Endothelial cell of umbilical vein (primary cell): ENCODE data around the gene DUSP10. TPM values are rescaled to one million over a fixed set of nuclear protein-coding genes. Genes with fewer than 3 reads are reported as not detected.

Experiments used
- BruUV-seq: library from RNA; stranded (reverse); fragments of 400-500 nt; replicated peaks from 2 replicates; lab custom pipeline; 2021; lab: Mats Ljungman, UMichigan
- CTCF ChIA-PET: fragments of 300-600, 350-600 bp; sonication (Branson Sonifier 250); formaldehyde crosslinking; loops from one replicate; lab custom pipeline; 2021; ENCODE audit warnings: antibody characterized with exemption, inconsistent platforms; lab: Charles Lee
- POLR2A ChIA-PET: fragments of 300-600, 350-600 bp; sonication (Branson Sonifier 250); formaldehyde crosslinking; loops from one replicate; lab custom pipeline; 2021; ENCODE audit warnings: antibody characterized with exemption, inconsistent platforms; lab: Charles Lee
- DNase-seq: peaks from one replicate; pipeline ENCODE4 v3.0.0-alpha.2; 2011; ENCODE audit warnings: low read depth, low spot score
- FAIRE-seq: peaks from 2 replicates; lab custom pipeline; 2011; peaks lifted over from hg19 to GRCh38; lab: Jason Lieb, UNC
- H2AFZ ChIP-seq: 2 replicates; pipeline ENCODE4 v1.6.0; 2012; ENCODE audit warnings: low read depth, low read length, control low read depth, inconsistent platforms
- H3K27ac ChIP-seq: 2 replicates; pipeline ENCODE4 v1.5.1; 2011; ENCODE audit warnings: low read depth, mild to moderate bottlenecking, control low read depth, low read length, moderate library complexity; ENCODE audit not compliant: insufficient read depth
- H3K27me3 ChIP-seq, 2 experiments: 2 replicates each; pipeline versions ENCODE4 v1.6.0 to v1.6.1; 2011; ENCODE audit warnings: low read length in 2 of 2, mixed read lengths in 1 of 2; ENCODE audit not compliant: control insufficient read depth in 2 of 2, insufficient read depth in 2 of 2
- H3K36me3 ChIP-seq, 2 experiments: 2 replicates in 1 of 2; 3 replicates in 1 of 2; pipeline ENCODE4 v1.5.1; 2011; ENCODE audit warnings: low read length in 2 of 2, mild to moderate bottlenecking in 1 of 2, moderate library complexity in 1 of 2; ENCODE audit not compliant: control insufficient read depth in 2 of 2, insufficient read depth in 2 of 2; ENCODE audit errors: extremely low read depth in 1 of 2
- H3K4me1 ChIP-seq: 3 replicates; pipeline ENCODE4 v1.5.1; 2011; ENCODE audit warnings: mild to moderate bottlenecking, low read length; ENCODE audit not compliant: control insufficient read depth, insufficient read depth; ENCODE audit errors: extremely low read depth
- H3K4me2 ChIP-seq: 2 replicates; pipeline ENCODE4 v1.6.1; 2011; ENCODE audit warnings: low read length, control low read depth, mixed read lengths; ENCODE audit not compliant: insufficient read depth
- H3K4me3 ChIP-seq, 3 experiments: fragments of 200-600 bp in 1 of 3; sonication (generic), shearing (Covaris generic) in 1 of 3; replicated peaks in 1 of 3; 2 replicates each; pipeline ENCODE4 v1.5.1; 2011 to 2016; ENCODE audit warnings: control low read depth in 3 of 3, low read length in 3 of 3, mild to moderate bottlenecking in 2 of 3, inconsistent platforms in 1 of 3, low read depth in 1 of 3, moderate library complexity in 1 of 3; ENCODE audit not compliant: insufficient read depth in 1 of 3
- H3K79me2 ChIP-seq: 2 replicates; pipeline ENCODE4 v1.6.0; 2012; ENCODE audit warnings: low read length, inconsistent platforms; ENCODE audit not compliant: control insufficient read depth, insufficient read depth
- H3K9ac ChIP-seq: replicated peaks from 2 replicates; pipeline ENCODE3; 2011; ENCODE audit warnings: low read length, control low read depth; ENCODE audit not compliant: insufficient read depth; ENCODE audit errors: extremely low read depth
- H3K9me1 ChIP-seq: replicated peaks from 3 replicates; pipeline ENCODE4 v1.6.0; 2011; ENCODE audit warnings: mild to moderate bottlenecking, low read length; ENCODE audit not compliant: control insufficient read depth, insufficient read depth; ENCODE audit errors: extremely low read depth
- H3K9me3 ChIP-seq: replicated peaks from 2 replicates; pipeline ENCODE4 v1.5.1; 2012; ENCODE audit warnings: low read length, inconsistent platforms; ENCODE audit not compliant: control insufficient read depth, insufficient read depth
- H4K20me1 ChIP-seq: replicated peaks from 2 replicates; pipeline ENCODE3; 2011; ENCODE audit warnings: mild to moderate bottlenecking, low read length; ENCODE audit not compliant: control insufficient read depth, insufficient read depth; ENCODE audit errors: extremely low read depth
- CTCF ChIP-seq, 2 donors: IDR thresholded peaks; 1 replicate in 1 of 2; 2 replicates in 1 of 2; pipeline ENCODE4 v1.5.1; 2011; ENCODE audit warnings: low read length in 2 of 2, mild to moderate bottlenecking in 2 of 2, moderate library complexity in 2 of 2, control low read depth in 1 of 2, inconsistent platforms in 1 of 2, low read depth in 1 of 2; ENCODE audit not compliant: insufficient read depth in 1 of 2; ENCODE audit errors: extremely low read depth in 1 of 2
- EZH2 ChIP-seq: IDR thresholded peaks from 2 replicates; pipeline ENCODE4 v1.6.1; 2012; ENCODE audit warnings: borderline replicate concordance, low read depth, mild to moderate bottlenecking, moderate library complexity, low read length, inconsistent platforms; ENCODE audit not compliant: severe bottlenecking
- FOS ChIP-seq: IDR thresholded peaks from 2 replicates; pipeline ENCODE4 v1.6.1; 2011; ENCODE audit warnings: mild to moderate bottlenecking, low read length, moderate library complexity, borderline replicate concordance; ENCODE audit not compliant: insufficient read depth
- GATA2 ChIP-seq: IDR thresholded peaks from 2 replicates; pipeline ENCODE4 v1.7.0; 2011; ENCODE audit warnings: low read depth, mild to moderate bottlenecking, moderate library complexity, mixed read lengths, low read length; ENCODE audit not compliant: insufficient read length, insufficient read depth
- JUN ChIP-seq: IDR thresholded peaks from 2 replicates; pipeline ENCODE4 v1.6.1; 2011; ENCODE audit warnings: borderline replicate concordance, low read depth; ENCODE audit not compliant: insufficient read length, insufficient read depth
- MAX ChIP-seq: IDR thresholded peaks from 2 replicates; pipeline ENCODE4 v1.6.1; 2011; ENCODE audit not compliant: insufficient read depth, insufficient read length
- MYC ChIP-seq: IDR thresholded peaks from one replicate; pipeline ENCODE4 v1.6.1; 2011; ENCODE audit warnings: mild to moderate bottlenecking, low read depth, low read length
- POLR2A ChIP-seq: IDR thresholded peaks from 2 replicates; pipeline ENCODE4 v1.6.1; 2012; ENCODE audit warnings: low read depth, mild to moderate bottlenecking, control low read depth, low read length
- POLR2AphosphoS5 ChIP-seq: IDR thresholded peaks from 2 replicates; pipeline ENCODE4 v1.6.1; 2012; ENCODE audit warnings: low read depth, mild to moderate bottlenecking, control low read depth, low read length, moderate library complexity; ENCODE audit not compliant: insufficient read depth
- dilution Hi-C: fragments of 300-500 bp; cut with MboI; formaldehyde crosslinking; loops from one replicate; pipeline ENCODE4 v1.15.0; 2019; ENCODE audit warnings: low sequenced_read_pairs; ENCODE audit not compliant: extremely low pct_ligation_motif_present
- intact Hi-C: fragments of 100-400 bp; cut with micrococcal nuclease; formaldehyde crosslinking; loops from one replicate; pipeline ENCODE4 v1.10.0; 2022
- polyA plus RNA-seq, 4 experiments: library from polyadenylated mRNA; depleted of rRNA in 3 of 4; stranded (reverse) in 3 of 4; unstranded in 1 of 4; fragments of >200 nt; gene quantifications; 2 replicates each; pipeline versions ENCODE4 v1.2.1 to v1.2.3, GENCODE V29; 2011 to 2012; ENCODE audit warnings: missing spikeins in 1 of 4
- total RNA-seq: library from RNA; stranded (reverse); gene quantifications from 2 replicates; pipeline ENCODE4 v1.2.3, GENCODE V29; 2021

The DUSP10 gene
- total and polyA plus RNA-seq, 2 donors (not counting 3 experiments of a cell fraction or from before 2014, with no cell fraction given): 1.6 to 1.9 TPM

GRCh38 chr1:221692643-221693042 lies 49.2 kb downstream of the DUSP10 start:
- Histone ChIP-seq H3K4me2 (no peak overlapping the region), H3K27ac (no peak overlapping the region), H3K9me3 (no peaks in the 10 kb centered on the region), H4K20me1 (no peaks in the 10 kb centered on the region), H3K9ac (no peak overlapping the region), H3K79me2 (no peaks in the 10 kb centered on the region), H3K4me1 (no peaks in the 10 kb centered on the region), H3K4me3 (no peak overlapping the region), H3K36me3 (no peaks in the 10 kb centered on the region), H3K9me1 (no peaks in the 10 kb centered on the region), H2AFZ (no peak overlapping the region), H3K27me3 (peaks cover 0 to 4% of the 10 kb centered on the region in 2 experiments)
- DNase-seq (no peak), FAIRE-seq (no peak)
- CTCF ChIA-PET: no interaction called here
- BruUV-seq: no TSS peak
- no peak for TF ChIP-seq POLR2A
- no peak for TF ChIP-seq FOS
- no peak for TF ChIP-seq JUN
- no peak for TF ChIP-seq MAX
- no peak for TF ChIP-seq GATA2
- TF ChIP-seq MYC: no peak
- TF ChIP-seq CTCF (IDR thresholded peaks at IDR 0.05; ENCODE audit: extremely low read depth in 1 of 2, insufficient read depth in 1 of 2, low read depth in 1 of 2, low read length in 2 of 2): no peak
- no peak for TF ChIP-seq POLR2AphosphoS5
- no peak for TF ChIP-seq EZH2
- dilution Hi-C loops: no loop called here
- POLR2A ChIA-PET: no interaction called here
- intact Hi-C loops: no loop called here
